Measurements from ENCODE around the gene CHODL. TPM values are rescaled to one million over a fixed set of nuclear protein-coding genes. Genes with fewer than 3 reads are reported as not detected.
A peak's percentile ranks its signal among the peaks of the same experiment; 100 is the strongest.

The CHODL gene
- total RNA-seq, 1 donor from 2014 or later: 5.2 TPM

DNA sequence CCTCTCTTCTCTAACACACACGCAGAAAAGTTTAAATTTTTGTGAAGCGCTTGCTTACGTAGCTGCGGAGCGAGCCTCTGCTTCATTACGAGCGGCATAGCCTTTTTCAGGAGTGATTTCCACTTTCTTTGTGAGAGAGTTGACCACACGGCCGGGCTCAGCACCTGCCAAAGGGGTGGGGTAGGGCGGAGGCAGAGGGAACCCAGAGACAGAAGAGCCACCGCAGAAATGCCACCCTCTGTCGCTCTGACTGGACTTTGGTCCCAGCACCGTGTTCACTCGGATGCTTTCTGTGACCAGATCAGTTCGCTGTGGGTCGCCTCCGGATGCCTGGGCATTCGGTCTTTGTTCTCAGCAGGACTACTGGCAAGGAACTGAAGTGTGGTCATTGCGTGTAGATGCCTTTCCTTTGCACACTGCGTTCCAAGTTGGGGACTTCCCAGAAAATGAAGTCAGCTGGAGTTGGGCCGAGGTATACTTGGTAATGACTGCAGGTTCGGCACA lies 883 bp downstream of the CHODL start:
- no peak overlapping the region for H3K27ac Mint-ChIP-seq
- H3K4me1 ChIP-seq: no peaks in the 10 kb centered on the region
- no peaks in the 10 kb centered on the region for H3K36me3 Mint-ChIP-seq
- H3K27me3 ChIP-seq: peaks cover 67% of the 10 kb centered on the region
- H3K36me3 ChIP-seq: no peaks in the 10 kb centered on the region
- H3K9ac ChIP-seq: no peak overlapping the region
- TF ChIP-seq EZH2phosphoT487 (IDR thresholded peaks at IDR 0.05) (no peak), EZH2 (IDR thresholded peaks at IDR 0.05) (no peak), CTCF (IDR thresholded peaks at IDR 0.05) (no peak)
- H3K9me3 ChIP-seq (ENCODE audit: low read depth): no peaks in the 10 kb centered on the region
- H3K4me1 Mint-ChIP-seq: peaks cover 10% of the 10 kb centered on the region
- H4K20me1 ChIP-seq (ENCODE audit: low read depth): no peaks in the 10 kb centered on the region
- H3K4me3 ChIP-seq: peak overlapping the region; percentile 57
- H3K79me2 ChIP-seq (ENCODE audit: low read depth): no peaks in the 10 kb centered on the region
- H3K4me2 ChIP-seq: peak overlapping the region; percentile 86
- H2AFZ ChIP-seq (replicated peaks): peak overlapping the region; percentile 70
- no peak overlapping the region for H3K27ac ChIP-seq
- H3K9me3 Mint-ChIP-seq: no peaks in the 10 kb centered on the region
- H3K27me3 Mint-ChIP-seq (ENCODE audit: insufficient read depth, low read depth): peaks cover 20% of the 10 kb centered on the region
- DNase-seq (ENCODE audit: low spot score): peak; percentile 59
- peak overlapping the region; percentile 93 for H3K4me3 Mint-ChIP-seq
- peaks cover 22% of the 10 kb centered on the region for H3F3A ChIP-seq (ENCODE audit: low read depth)

- no peak for DNase-seq (ENCODE audit: low spot score)
- H3F3A ChIP-seq (ENCODE audit: low read depth): peaks cover 36% of the 10 kb centered on the region
- H3K9me3 ChIP-seq (ENCODE audit: low read depth): no peaks in the 10 kb centered on the region
- no peak overlapping the region for H2AFZ ChIP-seq (replicated peaks)
- no peak overlapping the region for H3K27ac ChIP-seq
- no peak overlapping the region for H3K4me2 ChIP-seq
- peaks cover 52% of the 10 kb centered on the region for H3K27me3 ChIP-seq
- no peaks in the 10 kb centered on the region for H3K36me3 Mint-ChIP-seq
- peaks cover 16% of the 10 kb centered on the region for H3K27me3 Mint-ChIP-seq (ENCODE audit: insufficient read depth, low read depth)
- no peaks in the 10 kb centered on the region for H3K9me3 Mint-ChIP-seq
- peaks cover 10% of the 10 kb centered on the region for H3K4me1 Mint-ChIP-seq
- H3K4me1 ChIP-seq: no peaks in the 10 kb centered on the region
- no peak overlapping the region for H3K9ac ChIP-seq
- no peaks in the 10 kb centered on the region for H4K20me1 ChIP-seq (ENCODE audit: low read depth)
- no peak for TF ChIP-seq EZH2phosphoT487 (IDR thresholded peaks at IDR 0.05)
- TF ChIP-seq EZH2 (IDR thresholded peaks at IDR 0.05): no peak
- TF ChIP-seq CTCF (IDR thresholded peaks at IDR 0.05): no peak
- H3K36me3 ChIP-seq: no peaks in the 10 kb centered on the region
- no peak overlapping the region for H3K4me3 Mint-ChIP-seq
- no peaks in the 10 kb centered on the region for H3K79me2 ChIP-seq (ENCODE audit: low read depth)
- H3K4me3 ChIP-seq: no peak overlapping the region
- H3K27ac Mint-ChIP-seq: no peak overlapping the region
Observed at GRCh38 chr21:18248171-18248570, 3.5 kb downstream of the CHODL start.

DNA sequence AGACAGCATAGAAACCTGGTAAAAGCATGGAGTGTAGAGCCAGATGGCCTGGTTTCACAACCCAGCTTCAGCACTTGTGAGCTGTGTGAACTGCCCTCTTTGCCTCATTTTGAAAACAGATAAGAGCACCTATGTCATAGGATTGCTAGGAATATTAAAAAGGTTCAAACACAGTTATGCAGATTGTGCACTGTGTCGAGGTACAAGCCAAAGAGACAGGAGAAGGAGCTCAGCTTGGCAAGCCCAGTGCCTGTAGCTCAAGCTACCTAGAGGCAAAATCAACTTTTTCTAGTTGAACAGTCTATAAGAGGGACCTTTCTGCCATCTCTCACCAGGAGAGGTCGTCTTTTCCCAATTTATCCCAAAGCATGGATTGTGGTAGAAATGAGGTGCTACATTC lies 5.0 kb downstream of the CHODL start:
- Mint-ChIP-seq H3K27me3 (ENCODE audit: insufficient read depth, low read depth) (peaks cover 7% of the 10 kb centered on the region), H3K36me3 (no peaks in the 10 kb centered on the region), H3K4me1 (peaks cover 5% of the 10 kb centered on the region), H3K9me3 (no peaks in the 10 kb centered on the region), H3K27ac (no peak overlapping the region), H3K4me3 (no peak overlapping the region)
- Histone ChIP-seq H3K9ac (no peak overlapping the region), H3K36me3 (no peaks in the 10 kb centered on the region), H3K27ac (no peak overlapping the region), H3F3A (ENCODE audit: low read depth) (peaks cover 36% of the 10 kb centered on the region), H2AFZ (replicated peaks) (no peak overlapping the region), H3K79me2 (ENCODE audit: low read depth) (no peaks in the 10 kb centered on the region), H3K4me2 (no peak overlapping the region), H4K20me1 (ENCODE audit: low read depth) (no peaks in the 10 kb centered on the region), H3K4me1 (no peaks in the 10 kb centered on the region), H3K27me3 (peaks cover 37% of the 10 kb centered on the region), H3K4me3 (no peak overlapping the region), H3K9me3 (ENCODE audit: low read depth) (no peaks in the 10 kb centered on the region)
- peak; percentile 43 for DNase-seq (ENCODE audit: low spot score)
- no peak for TF ChIP-seq EZH2phosphoT487 (IDR thresholded peaks at IDR 0.05)
- TF ChIP-seq CTCF (IDR thresholded peaks at IDR 0.05): peak; percentile 63

Measured in neural progenitor cell (in vitro differentiated cells).